K562 (cell line): ENCODE results near the gene COG3. TPM values are rescaled to one million over a fixed set of nuclear protein-coding genes. Genes with fewer than 3 reads are reported as not detected.

Experiments
- ATAC-seq: fragments of 200-7000 bp; cut with Tn5 transposase; 3 replicates; pipeline ENCODE4 v1.9.1; 2020; ENCODE audit warnings: moderate library complexity
- BruUV-seq: library from RNA; stranded (reverse); fragments of 400-500 nt; replicated peaks from 2 replicates; lab custom pipeline; 2021; lab: Mats Ljungman, UMichigan
- CTCF ChIA-PET: fragments of 300-600 bp; formaldehyde crosslinking; extraction: SDS; loops from one replicate; lab custom pipeline; 2021; ENCODE audit warnings: low intra/inter-chr PET ratio; lab: Yijun Ruan, JAX
- POLR2A ChIA-PET: fragments of 300-600, 350-650 bp; sonication (Branson Sonifier 250); formaldehyde crosslinking; extraction: SDS; loops from one replicate; lab custom pipeline; 2021; ENCODE audit warnings: antibody characterized with exemption, inconsistent platforms; lab: Yijun Ruan, JAX
- DNase-seq, 4 experiments: peaks; one replicate each; pipeline versions ENCODE4 v3.0.0 to v3.0.0-alpha.2; 2011 to 2018; ENCODE audit warnings: low spot score in 3 of 4, mixed read lengths in 3 of 4; ENCODE audit errors: extremely low read depth in 1 of 4
- FAIRE-seq: peaks from 2 replicates; lab custom pipeline; 2011; peaks lifted over from hg19 to GRCh38; lab: Jason Lieb, UNC
- H2AFZ ChIP-seq: 2 replicates; pipeline ENCODE4 v1.6.0; 2011; ENCODE audit warnings: low read depth, low read length, control low read depth, inconsistent platforms
- H3K27ac ChIP-seq: fragments of 200-600 bp; 3 replicates; pipeline ENCODE4 v1.8.0; 2011; ENCODE audit warnings: low read depth, mild to moderate bottlenecking, control low read depth, inconsistent platforms, low read length, moderate library complexity, mixed read lengths; ENCODE audit errors: extremely low read depth
- H3K27me3 ChIP-seq, 2 experiments: fragments of 300-600 bp in 1 of 2; 2 replicates in 1 of 2; 3 replicates in 1 of 2; pipeline versions ENCODE4 v1.6.0 to v1.8.0; 2011; ENCODE audit warnings: inconsistent platforms in 2 of 2, low read length in 2 of 2, mild to moderate bottlenecking in 1 of 2, mixed read lengths in 1 of 2, moderate library complexity in 1 of 2; ENCODE audit not compliant: control insufficient read depth in 2 of 2, insufficient read depth in 2 of 2
- H3K36me3 ChIP-seq: fragments of 300-600 bp; 3 replicates; pipeline ENCODE4 v1.8.0; 2011; ENCODE audit warnings: mild to moderate bottlenecking, low read length, inconsistent platforms; ENCODE audit not compliant: control insufficient read depth, insufficient read depth
- H3K4me1 ChIP-seq, 2 experiments: fragments of 200-600 bp in 1 of 2; replicated peaks in 1 of 2; 2 replicates in 1 of 2; 3 replicates in 1 of 2; pipeline versions ENCODE4 v1.5.1 to v1.8.0; 2011; ENCODE audit warnings: inconsistent platforms in 2 of 2, low read length in 2 of 2, mild to moderate bottlenecking in 1 of 2, mixed read lengths in 1 of 2, moderate library complexity in 1 of 2; ENCODE audit not compliant: control insufficient read depth in 2 of 2, insufficient read depth in 2 of 2
- H3K4me2 ChIP-seq: 2 replicates; pipeline ENCODE4 v1.6.1; 2011; ENCODE audit warnings: low read length, control low read depth, inconsistent platforms, mixed read lengths; ENCODE audit not compliant: insufficient read depth
- H3K4me3 ChIP-seq: fragments of 200-600 bp; sonication (generic), shearing (Covaris generic); 2 replicates; pipeline ENCODE4 v1.5.1; 2016; ENCODE audit warnings: control low read depth, inconsistent platforms
- H3K79me2 ChIP-seq: fragments of 200-600 bp; 3 replicates; pipeline ENCODE4 v1.8.0; 2011; ENCODE audit warnings: low read length, inconsistent platforms; ENCODE audit not compliant: control insufficient read depth, insufficient read depth
- H3K9ac ChIP-seq, 2 experiments: 2 replicates each; pipeline versions ENCODE4 v1.6.0 to v1.6.1; 2011; ENCODE audit warnings: low read depth in 2 of 2, low read length in 2 of 2, control low read depth in 1 of 2, inconsistent platforms in 1 of 2, mild to moderate bottlenecking in 1 of 2, mixed read lengths in 1 of 2; ENCODE audit not compliant: insufficient read depth in 1 of 2
- H3K9me1 ChIP-seq: one replicate; pipeline ENCODE4 v1.6.0; 2011; ENCODE audit warnings: inconsistent platforms, mild to moderate bottlenecking, low read length, moderate library complexity; ENCODE audit not compliant: control insufficient read depth, insufficient read depth
- H3K9me3 ChIP-seq: replicated peaks from 2 replicates; pipeline ENCODE4 v1.5.1; 2011; ENCODE audit warnings: low read depth, low read length, inconsistent platforms; ENCODE audit not compliant: control insufficient read depth, insufficient read depth
- H4K20me1 ChIP-seq: replicated peaks from 2 replicates; pipeline ENCODE4 v1.6.1; 2011; ENCODE audit warnings: low read length, inconsistent platforms, mixed read lengths; ENCODE audit not compliant: control insufficient read depth, insufficient read depth
- ATF7 ChIP-seq: fragments of 450-650 bp; IDR thresholded peaks from 2 replicates; pipeline ENCODE4 v1.7.1; 2014; ENCODE audit warnings: mild to moderate bottlenecking, moderate library complexity
- CTBP1 ChIP-seq: fragments of 450-650 bp; IDR thresholded peaks from 2 replicates; pipeline ENCODE4 v1.6.1; 2016; ENCODE audit warnings: borderline replicate concordance
- EZH2 ChIP-seq: IDR thresholded peaks from 2 replicates; pipeline ENCODE4 v1.6.1; 2012; ENCODE audit warnings: low read depth, mild to moderate bottlenecking, inconsistent platforms, low read length, borderline replicate concordance
- SMARCE1 ChIP-seq: fragments of 450-650 bp; IDR thresholded peaks from 2 replicates; pipeline ENCODE4 v1.7.1; 2016; ENCODE audit warnings: mild to moderate bottlenecking
- ZFP91 ChIP-seq: sonication (generic); formaldehyde crosslinking; IDR thresholded peaks from 2 replicates; pipeline ENCODE4 v1.8.0; 2022; ENCODE audit warnings: mild to moderate bottlenecking, missing genetic modification reagents
- ZNF551 ChIP-seq: fragments of 250-450 bp; sonication (Bioruptor Pico); IDR thresholded peaks from 2 replicates; pipeline ENCODE4 v1.5.0; 2021; ENCODE audit warnings: mild to moderate bottlenecking, moderate library complexity
- ZNF584 ChIP-seq: fragments of 200-800 bp; sonication (Bioruptor generic); IDR thresholded peaks from 2 replicates; pipeline ENCODE4 v1.6.1; 2016; ENCODE audit warnings: low read depth, mild to moderate bottlenecking, missing genetic modification characterization, missing compliant biosample characterization
- WGBS: fragments of 100-300 bp; shearing (Covaris generic); methylation state at CpG from one replicate; pipeline ENCODE4 v1.1.6; 2016; ENCODE audit warnings: low coverage, mixed read lengths; ENCODE audit not compliant: insufficient coverage; ENCODE audit errors: missing lambda C conversion rate; 5-methylcytosine and 5-hydroxymethylcytosine counted together
- in situ Hi-C: fragments of 300-500 bp; cut with MboI; formaldehyde crosslinking; loops from 4 replicates; pipeline ENCODE4 v1.15.0; 2018; ENCODE audit warnings: inconsistent platforms, mixed read lengths
- intact Hi-C: fragments of 100-400 bp; cut with micrococcal nuclease; formaldehyde crosslinking; loops from 2 replicates; pipeline ENCODE4 v1.14.2; 2022
- polyA plus RNA-seq, 8 experiments: library from polyadenylated mRNA; depleted of rRNA in 4 of 8; stranded (reverse) in 5 of 8; unstranded in 3 of 8; fragments of >200 nt; fragmentation: Nextera tagmentation in 2 of 8; fragmentation: Illumina TruSeq in 1 of 8; extraction: Ambion mirVana in 2 of 8; extraction: Trizol in 1 of 8; gene quantifications; 2 replicates each; pipeline versions ENCODE4 v1.2.1 to v1.2.3, GENCODE V29; 2011 to 2014; ENCODE audit warnings: inconsistent platforms in 1 of 8, missing spikeins in 1 of 8
- total RNA-seq, 7 experiments: library from RNA; depleted of rRNA in 6 of 7; stranded (reverse); fragments of >200 nt in 6 of 7; fragmentation: Illumina TruSeq in 2 of 7; extraction: Trizol in 2 of 7; gene quantifications; 2 replicates each; pipeline versions ENCODE4 v1.2.1 to v1.2.3, GENCODE V29; 2011 to 2021; ENCODE audit warnings: low replicate concordance in 1 of 7
- TF ChIP-seq, protein P1 (sequence below): fragments of 450-650 bp; IDR thresholded peaks from 2 replicates; pipeline ENCODE4 v1.7.0; 2016; ENCODE audit warnings: borderline replicate concordance
- TF ChIP-seq, protein P2 (sequence below): fragments of 250-450 bp; sonication (Bioruptor Pico); IDR thresholded peaks from 2 replicates; pipeline ENCODE4 v1.8.0; 2021; ENCODE audit warnings: borderline replicate concordance, mild to moderate bottlenecking, moderate library complexity; ENCODE audit not compliant: poor library complexity, severe bottlenecking
- TF ChIP-seq, protein P3 (sequence below): fragments of 450-650 bp; IDR thresholded peaks from 2 replicates; pipeline ENCODE4 v1.6.1; 2016; ENCODE audit warnings: low read depth, mild to moderate bottlenecking, moderate library complexity
- TF ChIP-seq, protein P4 (sequence below): sonication (generic); formaldehyde crosslinking; IDR thresholded peaks from 2 replicates; pipeline ENCODE4 v1.8.1; 2023; ENCODE audit warnings: mild to moderate bottlenecking, missing genetic modification reagents
- TF ChIP-seq, protein P5 (sequence below): fragments of 250-450 bp; sonication (Bioruptor Pico); IDR thresholded peaks from 2 replicates; pipeline ENCODE4 v1.5.0; 2021; ENCODE audit warnings: mild to moderate bottlenecking, borderline replicate concordance

The COG3 gene
- total and polyA plus RNA-seq, 9 of the 15 experiments (the other 6 are each of a cell fraction or from before 2014, with no cell fraction given): 3.9 to 22.9 (median 14.5) TPM

GRCh38 chr13:45436332-45436731 lies 28.4 kb upstream of the COG3 start:
- WGBS: 47% methylated on average over 9 of the region's 9 CpGs
- ATAC-seq: no peak
- intact Hi-C loops (no loop called here), in situ Hi-C loops (no loop called here)
- Histone ChIP-seq H3K27ac (no peak overlapping the region), H3K4me3 (no peak overlapping the region), H3K9me3 (no peaks in the 10 kb centered on the region), H3K27me3 (no peaks in the 10 kb centered on the region), H3K79me2 (no peaks in the 10 kb centered on the region), H3K9me1 (no peaks in the 10 kb centered on the region), H3K9ac (no peak overlapping the region), H3K4me1 (peaks cover 0 to 7% of the 10 kb centered on the region in 2 experiments; a peak in 1 of 5 replicates), H3K4me2 (no peak overlapping the region), H2AFZ (no peak overlapping the region), H3K36me3 (no peaks in the 10 kb centered on the region), H4K20me1 (no peaks in the 10 kb centered on the region)
- BruUV-seq: no TSS peak
- ChIA-PET CTCF (no interaction called here), POLR2A (no interaction called here)
- no peak for TF ChIP-seq ATF7
- TF ChIP-seq, protein P1, sequence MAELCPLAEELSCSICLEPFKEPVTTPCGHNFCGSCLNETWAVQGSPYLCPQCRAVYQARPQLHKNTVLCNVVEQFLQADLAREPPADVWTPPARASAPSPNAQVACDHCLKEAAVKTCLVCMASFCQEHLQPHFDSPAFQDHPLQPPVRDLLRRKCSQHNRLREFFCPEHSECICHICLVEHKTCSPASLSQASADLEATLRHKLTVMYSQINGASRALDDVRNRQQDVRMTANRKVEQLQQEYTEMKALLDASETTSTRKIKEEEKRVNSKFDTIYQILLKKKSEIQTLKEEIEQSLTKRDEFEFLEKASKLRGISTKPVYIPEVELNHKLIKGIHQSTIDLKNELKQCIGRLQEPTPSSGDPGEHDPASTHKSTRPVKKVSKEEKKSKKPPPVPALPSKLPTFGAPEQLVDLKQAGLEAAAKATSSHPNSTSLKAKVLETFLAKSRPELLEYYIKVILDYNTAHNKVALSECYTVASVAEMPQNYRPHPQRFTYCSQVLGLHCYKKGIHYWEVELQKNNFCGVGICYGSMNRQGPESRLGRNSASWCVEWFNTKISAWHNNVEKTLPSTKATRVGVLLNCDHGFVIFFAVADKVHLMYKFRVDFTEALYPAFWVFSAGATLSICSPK: no peak
- TF ChIP-seq, protein P2, sequence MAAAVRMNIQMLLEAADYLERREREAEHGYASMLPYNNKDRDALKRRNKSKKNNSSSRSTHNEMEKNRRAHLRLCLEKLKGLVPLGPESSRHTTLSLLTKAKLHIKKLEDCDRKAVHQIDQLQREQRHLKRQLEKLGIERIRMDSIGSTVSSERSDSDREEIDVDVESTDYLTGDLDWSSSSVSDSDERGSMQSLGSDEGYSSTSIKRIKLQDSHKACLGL: no peak
- TF ChIP-seq EZH2: no peak
- TF ChIP-seq, protein P3, sequence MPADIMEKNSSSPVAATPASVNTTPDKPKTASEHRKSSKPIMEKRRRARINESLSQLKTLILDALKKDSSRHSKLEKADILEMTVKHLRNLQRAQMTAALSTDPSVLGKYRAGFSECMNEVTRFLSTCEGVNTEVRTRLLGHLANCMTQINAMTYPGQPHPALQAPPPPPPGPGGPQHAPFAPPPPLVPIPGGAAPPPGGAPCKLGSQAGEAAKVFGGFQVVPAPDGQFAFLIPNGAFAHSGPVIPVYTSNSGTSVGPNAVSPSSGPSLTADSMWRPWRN: no peak
- TF ChIP-seq ZFP91 (CRISPR knock-in tag): no peak
- TF ChIP-seq ZNF551 (CRISPR knock-in tag): no peak
- TF ChIP-seq ZNF584: no peak
- TF ChIP-seq, protein P4, sequence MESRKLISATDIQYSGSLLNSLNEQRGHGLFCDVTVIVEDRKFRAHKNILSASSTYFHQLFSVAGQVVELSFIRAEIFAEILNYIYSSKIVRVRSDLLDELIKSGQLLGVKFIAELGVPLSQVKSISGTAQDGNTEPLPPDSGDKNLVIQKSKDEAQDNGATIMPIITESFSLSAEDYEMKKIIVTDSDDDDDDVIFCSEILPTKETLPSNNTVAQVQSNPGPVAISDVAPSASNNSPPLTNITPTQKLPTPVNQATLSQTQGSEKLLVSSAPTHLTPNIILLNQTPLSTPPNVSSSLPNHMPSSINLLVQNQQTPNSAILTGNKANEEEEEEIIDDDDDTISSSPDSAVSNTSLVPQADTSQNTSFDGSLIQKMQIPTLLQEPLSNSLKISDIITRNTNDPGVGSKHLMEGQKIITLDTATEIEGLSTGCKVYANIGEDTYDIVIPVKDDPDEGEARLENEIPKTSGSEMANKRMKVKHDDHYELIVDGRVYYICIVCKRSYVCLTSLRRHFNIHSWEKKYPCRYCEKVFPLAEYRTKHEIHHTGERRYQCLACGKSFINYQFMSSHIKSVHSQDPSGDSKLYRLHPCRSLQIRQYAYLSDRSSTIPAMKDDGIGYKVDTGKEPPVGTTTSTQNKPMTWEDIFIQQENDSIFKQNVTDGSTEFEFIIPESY: no peak
- TF ChIP-seq, protein P5, sequence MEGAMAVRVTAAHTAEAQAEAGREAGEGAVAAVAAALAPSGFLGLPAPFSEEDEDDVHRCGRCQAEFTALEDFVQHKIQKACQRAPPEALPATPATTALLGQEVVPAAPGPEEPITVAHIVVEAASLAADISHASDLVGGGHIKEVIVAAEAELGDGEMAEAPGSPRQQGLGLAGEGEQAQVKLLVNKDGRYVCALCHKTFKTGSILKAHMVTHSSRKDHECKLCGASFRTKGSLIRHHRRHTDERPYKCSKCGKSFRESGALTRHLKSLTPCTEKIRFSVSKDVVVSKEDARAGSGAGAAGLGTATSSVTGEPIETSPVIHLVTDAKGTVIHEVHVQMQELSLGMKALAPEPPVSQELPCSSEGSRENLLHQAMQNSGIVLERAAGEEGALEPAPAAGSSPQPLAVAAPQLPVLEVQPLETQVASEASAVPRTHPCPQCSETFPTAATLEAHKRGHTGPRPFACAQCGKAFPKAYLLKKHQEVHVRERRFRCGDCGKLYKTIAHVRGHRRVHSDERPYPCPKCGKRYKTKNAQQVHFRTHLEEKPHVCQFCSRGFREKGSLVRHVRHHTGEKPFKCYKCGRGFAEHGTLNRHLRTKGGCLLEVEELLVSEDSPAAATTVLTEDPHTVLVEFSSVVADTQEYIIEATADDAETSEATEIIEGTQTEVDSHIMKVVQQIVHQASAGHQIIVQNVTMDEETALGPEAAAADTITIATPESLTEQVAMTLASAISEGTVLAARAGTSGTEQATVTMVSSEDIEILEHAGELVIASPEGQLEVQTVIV (CRISPR knock-in tag): no peak
- TF ChIP-seq SMARCE1: no peak
- TF ChIP-seq CTBP1: no peak
- FAIRE-seq: no peak
- no peak for DNase-seq
